Mesendoderm (in vitro differentiated cells): ENCODE measurements around the gene UBC.
A peak's percentile ranks its signal among the peaks of the same experiment; 100 is the strongest.

ENCODE experiments used
- DNase-seq: peaks from one replicate; pipeline ENCODE4 v3.0.0; 2013
- H2AK5ac ChIP-seq: 2 replicates; pipeline ENCODE4 v1.6.1; 2013; ENCODE audit warnings: low read length, inconsistent platforms
- H2BK120ac ChIP-seq: 2 replicates; pipeline ENCODE4 v1.6.1; 2013; ENCODE audit warnings: low read depth, mild to moderate bottlenecking, low read length, moderate library complexity, mixed read lengths
- H2BK15ac ChIP-seq: replicated peaks from 2 replicates; pipeline ENCODE4 v1.6.1; 2013; ENCODE audit warnings: low read depth, mild to moderate bottlenecking, moderate library complexity
- H2BK5ac ChIP-seq: 2 replicates; pipeline ENCODE4 v1.6.1; 2013; ENCODE audit warnings: low read length, inconsistent platforms
- H3K18ac ChIP-seq: 2 replicates; pipeline ENCODE4 v1.6.1; 2013; ENCODE audit warnings: mild to moderate bottlenecking, low read length, mixed read lengths
- H3K23ac ChIP-seq: one replicate; pipeline ENCODE4 v1.6.1; 2013; ENCODE audit warnings: low read length
- H3K27ac ChIP-seq: 2 replicates; pipeline ENCODE4 v1.5.1; 2013; ENCODE audit warnings: low read depth, mild to moderate bottlenecking, inconsistent platforms, low read length, moderate library complexity
- H3K27me3 ChIP-seq: 2 replicates; pipeline ENCODE4 v1.6.1; 2013; ENCODE audit warnings: low read length, control low read depth, mild to moderate bottlenecking, inconsistent platforms; ENCODE audit not compliant: insufficient read depth, poor library complexity
- H3K36me3 ChIP-seq: 2 replicates; pipeline ENCODE4 v1.6.1; 2013; ENCODE audit warnings: low read length, inconsistent platforms; ENCODE audit not compliant: control insufficient read depth, insufficient read depth
- H3K4ac ChIP-seq: one replicate; pipeline ENCODE4 v1.6.1; 2013; ENCODE audit warnings: low read depth, mild to moderate bottlenecking, low read length, moderate library complexity
- H3K4me1 ChIP-seq: 2 replicates; pipeline ENCODE4 v1.6.1; 2013; ENCODE audit warnings: low read depth, low read length, inconsistent platforms; ENCODE audit not compliant: control insufficient read depth
- H3K4me2 ChIP-seq: 2 replicates; pipeline ENCODE4 v1.6.1; 2013; ENCODE audit warnings: low read length
- H3K4me3 ChIP-seq: 2 replicates; pipeline ENCODE4 v1.5.1; 2013; ENCODE audit warnings: mild to moderate bottlenecking, low read length
- H3K56ac ChIP-seq: one replicate; pipeline ENCODE4 v1.6.1; 2013; ENCODE audit warnings: low read length
- H3K79me1 ChIP-seq: 2 replicates; pipeline ENCODE4 v1.6.1; 2013; ENCODE audit warnings: low read length, inconsistent platforms
- H3K79me2 ChIP-seq: 2 replicates; pipeline ENCODE4 v1.6.1; 2013; ENCODE audit warnings: mild to moderate bottlenecking, low read length; ENCODE audit not compliant: control insufficient read depth, insufficient read depth
- H3K9ac ChIP-seq: 2 replicates; pipeline ENCODE4 v1.6.1; 2013; ENCODE audit warnings: low read length, inconsistent platforms
- H4K5ac ChIP-seq: one replicate; pipeline ENCODE4 v1.6.1; 2013; ENCODE audit warnings: low read length
- H4K8ac ChIP-seq: one replicate; pipeline ENCODE4 v1.6.1; 2013; ENCODE audit warnings: low read depth, mild to moderate bottlenecking, control low read depth, low read length, moderate library complexity
- WGBS: extraction: QIAGEN DNeasy Blood & Tissue Kit; methylation state at CpG from one replicate; pipeline ENCODE4 v1.1.7; 2013; ENCODE audit warnings: low lambda C conversion rate, missing lambda C conversion rate; ENCODE audit not compliant: insufficient coverage; ENCODE audit errors: extremely low coverage; 5-methylcytosine and 5-hydroxymethylcytosine counted together

Gene UBC

GRCh38 chr12:124930586-124930985, 16.1 kb upstream of the UBC start:
- Histone ChIP-seq H3K56ac (no peak overlapping the region), H4K8ac (no peak overlapping the region), H3K18ac (no peak overlapping the region), H3K4ac (no peak overlapping the region), H3K79me2 (no peaks in the 10 kb centered on the region), H2AK5ac (no peak overlapping the region), H3K27ac (no peak overlapping the region), H3K4me2 (no peak overlapping the region), H3K4me3 (no peak overlapping the region), H2BK15ac (no peak overlapping the region), H4K5ac (no peak overlapping the region), H3K23ac (no peak overlapping the region), H3K27me3 (no peaks in the 10 kb centered on the region), H3K36me3 (no peaks in the 10 kb centered on the region), H3K9ac (no peak overlapping the region), H2BK5ac (no peak overlapping the region), H3K79me1 (no peaks in the 10 kb centered on the region), H3K4me1 (no peaks in the 10 kb centered on the region), H2BK120ac (no peak overlapping the region)
- no peak for DNase-seq

GRCh38 chr12:124929649-124930419, 15.4 kb upstream of the UBC start:
- H3K4me2 ChIP-seq, result no peak overlapping the region
- H3K79me1 ChIP-seq, result no peaks in the 10 kb centered on the region
- H2AK5ac ChIP-seq, result no peak overlapping the region
- H3K18ac ChIP-seq, result no peak overlapping the region
- no peak overlapping the region for H3K4me3 ChIP-seq
- H3K79me2 ChIP-seq, result no peaks in the 10 kb centered on the region
- no peaks in the 10 kb centered on the region for H3K27me3 ChIP-seq
- H3K4ac ChIP-seq, result no peak overlapping the region
- H2BK120ac ChIP-seq, result no peak overlapping the region
- no peak for DNase-seq
- no peak overlapping the region for H3K9ac ChIP-seq
- H4K5ac ChIP-seq, result no peak overlapping the region
- H3K23ac ChIP-seq, result no peak overlapping the region
- no peak overlapping the region for H4K8ac ChIP-seq
- no peaks in the 10 kb centered on the region for H3K4me1 ChIP-seq
- WGBS, result no CpG with 5 or more reads among the region's 9 CpGs
- no peak overlapping the region for H2BK5ac ChIP-seq
- no peak overlapping the region for H3K27ac ChIP-seq
- H3K56ac ChIP-seq, result no peak overlapping the region
- H2BK15ac ChIP-seq, result no peak overlapping the region
- H3K36me3 ChIP-seq, result no peaks in the 10 kb centered on the region

GRCh38 chr12:124928912-124929530, 14.6 kb upstream of the UBC start:
- Histone ChIP-seq H2BK5ac (no peak overlapping the region), H3K18ac (no peak overlapping the region), H3K27me3 (no peaks in the 10 kb centered on the region), H3K27ac (no peak overlapping the region), H3K56ac (no peak overlapping the region), H3K4me3 (no peak overlapping the region), H2AK5ac (no peak overlapping the region), H3K36me3 (no peaks in the 10 kb centered on the region), H3K9ac (no peak overlapping the region), H4K8ac (no peak overlapping the region), H3K23ac (no peak overlapping the region), H3K4me1 (peaks cover 1% of the 10 kb centered on the region), H3K79me2 (no peaks in the 10 kb centered on the region), H3K4me2 (no peak overlapping the region), H3K79me1 (no peaks in the 10 kb centered on the region), H2BK120ac (no peak overlapping the region), H2BK15ac (no peak overlapping the region), H4K5ac (no peak overlapping the region), H3K4ac (no peak overlapping the region)
- no peak for DNase-seq
- WGBS, result no CpG with 5 or more reads among the region's 11 CpGs

GRCh38 chr12:124928095-124928911, 13.9 kb upstream of the UBC start:
- Histone ChIP-seq H3K18ac (no peak overlapping the region), H3K9ac (peak overlapping the region; percentile 49), H3K4me3 (no peak overlapping the region), H3K79me2 (no peaks in the 10 kb centered on the region), H4K8ac (no peak overlapping the region), H3K27me3 (no peaks in the 10 kb centered on the region), H3K56ac (peak overlapping the region; percentile 30), H3K4me1 (peaks cover 3% of the 10 kb centered on the region), H3K27ac (no peak overlapping the region), H3K4ac (no peak overlapping the region), H2AK5ac (no peak overlapping the region), H3K4me2 (peak overlapping the region; percentile 64), H2BK15ac (no peak overlapping the region), H3K79me1 (no peaks in the 10 kb centered on the region), H3K23ac (no peak overlapping the region), H2BK5ac (no peak overlapping the region), H2BK120ac (no peak overlapping the region), H3K36me3 (no peaks in the 10 kb centered on the region), H4K5ac (no peak overlapping the region)
- DNase-seq, result no peak
- no CpG with 5 or more reads among the region's 36 CpGs for WGBS

GRCh38 chr12:124927201-124928094, 13.0 kb upstream of the UBC start:
- no CpG with 5 or more reads among the region's 45 CpGs for WGBS
- no peaks in the 10 kb centered on the region for H3K36me3 ChIP-seq
- H3K79me2 ChIP-seq, result no peaks in the 10 kb centered on the region
- H3K27ac ChIP-seq, result no peak overlapping the region
- peak overlapping the region; percentile 58 for H3K4me3 ChIP-seq
- H2BK5ac ChIP-seq, result no peak overlapping the region
- H3K4me2 ChIP-seq, result peak overlapping the region; percentile 64
- H4K5ac ChIP-seq, result no peak overlapping the region
- no peak overlapping the region for H2BK120ac ChIP-seq
- H3K4ac ChIP-seq, result no peak overlapping the region
- H4K8ac ChIP-seq, result no peak overlapping the region
- no peak overlapping the region for H2BK15ac ChIP-seq
- no peak overlapping the region for H3K18ac ChIP-seq
- H3K9ac ChIP-seq, result peak overlapping the region; percentile 57
- H3K4me1 ChIP-seq, result peaks cover 3% of the 10 kb centered on the region
- H3K56ac ChIP-seq, result peak overlapping the region; percentile 59
- H3K27me3 ChIP-seq, result no peaks in the 10 kb centered on the region
- H3K79me1 ChIP-seq, result no peaks in the 10 kb centered on the region
- no peak overlapping the region for H3K23ac ChIP-seq
- no peak overlapping the region for H2AK5ac ChIP-seq
- DNase-seq, result peak; percentile 93
